ENCODE data around the gene DPP6.

- TF ChIP-seq CTCF (IDR thresholded peaks at IDR 0.05; ENCODE audit: low read depth, low read length) (no peak), MAX (IDR thresholded peaks at IDR 0.05; ENCODE audit: low read depth, low read length) (no peak)
Observed at GRCh38 chr7:154877031-154877430, 824.8 kb downstream of the DPP6 start.
